Cardiac muscle cell (in vitro differentiated cells and primary cell): Measurements from ENCODE around the gene FERMT3. TPM values are rescaled to one million over a fixed set of nuclear protein-coding genes. Genes with fewer than 3 reads are reported as not detected.
A peak's percentile ranks its signal among the peaks of the same experiment; 100 is the strongest.
"Not testable (repeated sequence)": the region's sequence is repeated elsewhere in the genome, so short reads cannot be mapped to it uniquely, and the experiment has no call there.

ENCODE experiments used
- DNase-seq, 2 donors: peaks; one replicate each; pipeline versions ENCODE4 v3.0.0 to v3.0.0-alpha.2; 2010 to 2017; ENCODE audit warnings: low read depth in 1 of 2, low spot score in 1 of 2
- H3K27ac ChIP-seq: fragments of 200-600 bp; sonication (generic); 2 replicates; pipeline ENCODE4 v1.5.1; 2016
- H3K27me3 ChIP-seq: fragments of 200-600 bp; sonication (generic); 2 replicates; pipeline ENCODE4 v1.6.0; 2016; ENCODE audit warnings: control low read depth
- H3K36me3 ChIP-seq: fragments of 200-600 bp; sonication (generic); 2 replicates; pipeline ENCODE4 v1.5.1; 2016; ENCODE audit warnings: control low read depth
- H3K4me1 ChIP-seq: fragments of 200-600 bp; sonication (generic); 2 replicates; pipeline ENCODE4 v1.8.1; 2017; ENCODE audit warnings: low read depth, mild to moderate bottlenecking, mixed run types
- H3K4me3 ChIP-seq: fragments of 200-600 bp; sonication (generic); 2 replicates; pipeline ENCODE4 v1.5.1; 2016; ENCODE audit warnings: mild to moderate bottlenecking
- H3K9me3 ChIP-seq: fragments of 200-600 bp; sonication (generic); 2 replicates; pipeline ENCODE4 v1.5.1; 2017; ENCODE audit warnings: low read depth, mild to moderate bottlenecking, control low read depth
- polyA plus RNA-seq: library from polyadenylated mRNA; unstranded; fragments of >200 nt; fragmentation: Nextera tagmentation; extraction: Ambion mirVana; gene quantifications from 2 replicates; pipeline ENCODE4 v1.2.1, GENCODE V29; 2016
- total RNA-seq: library from RNA; depleted of rRNA; stranded (reverse); fragments of >200 nt; gene quantifications from 2 replicates; pipeline ENCODE4 v1.2.3, GENCODE V29; 2016
- TF ChIP-seq, protein P1 (sequence below): IDR thresholded peaks from 2 replicates; pipeline ENCODE4 v1.5.1; 2012; ENCODE audit warnings: low read depth, mild to moderate bottlenecking, low read length

Gene FERMT3
- total and polyA plus RNA-seq, 2 experiments from 2014 or later: 1.1 to 1.8 TPM

DNA sequence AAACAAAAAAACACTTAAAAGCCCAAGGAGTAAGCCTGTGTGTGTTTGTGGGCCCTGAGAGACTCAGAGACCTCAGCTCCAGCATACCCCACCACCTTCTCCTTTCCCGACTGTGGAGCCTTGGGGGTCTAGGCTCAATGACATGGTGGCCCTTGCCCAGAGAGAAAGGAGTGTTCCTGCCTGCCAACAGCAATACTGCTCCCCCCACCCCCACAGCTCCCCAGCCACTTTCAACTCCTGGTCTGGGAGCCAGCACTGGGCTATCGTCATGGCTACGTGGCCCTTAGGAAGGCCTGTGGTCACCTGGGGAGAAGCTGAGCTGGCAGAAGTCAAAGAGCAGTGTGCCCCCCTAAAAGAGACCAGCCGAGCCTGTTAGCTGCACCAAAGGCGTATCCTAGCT is 37.6 kb downstream of the FERMT3 start:
- no peaks in the 10 kb centered on the region for H3K36me3 ChIP-seq
- H3K4me1 ChIP-seq: peaks cover 11% of the 10 kb centered on the region
- no peak for DNase-seq
- no peak overlapping the region for H3K4me3 ChIP-seq
- no peaks in the 10 kb centered on the region for H3K27me3 ChIP-seq
- H3K9me3 ChIP-seq: no peaks in the 10 kb centered on the region
- no peak overlapping the region for H3K27ac ChIP-seq
- TF ChIP-seq, protein P1, sequence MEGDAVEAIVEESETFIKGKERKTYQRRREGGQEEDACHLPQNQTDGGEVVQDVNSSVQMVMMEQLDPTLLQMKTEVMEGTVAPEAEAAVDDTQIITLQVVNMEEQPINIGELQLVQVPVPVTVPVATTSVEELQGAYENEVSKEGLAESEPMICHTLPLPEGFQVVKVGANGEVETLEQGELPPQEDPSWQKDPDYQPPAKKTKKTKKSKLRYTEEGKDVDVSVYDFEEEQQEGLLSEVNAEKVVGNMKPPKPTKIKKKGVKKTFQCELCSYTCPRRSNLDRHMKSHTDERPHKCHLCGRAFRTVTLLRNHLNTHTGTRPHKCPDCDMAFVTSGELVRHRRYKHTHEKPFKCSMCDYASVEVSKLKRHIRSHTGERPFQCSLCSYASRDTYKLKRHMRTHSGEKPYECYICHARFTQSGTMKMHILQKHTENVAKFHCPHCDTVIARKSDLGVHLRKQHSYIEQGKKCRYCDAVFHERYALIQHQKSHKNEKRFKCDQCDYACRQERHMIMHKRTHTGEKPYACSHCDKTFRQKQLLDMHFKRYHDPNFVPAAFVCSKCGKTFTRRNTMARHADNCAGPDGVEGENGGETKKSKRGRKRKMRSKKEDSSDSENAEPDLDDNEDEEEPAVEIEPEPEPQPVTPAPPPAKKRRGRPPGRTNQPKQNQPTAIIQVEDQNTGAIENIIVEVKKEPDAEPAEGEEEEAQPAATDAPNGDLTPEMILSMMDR: no peak

- H3K4me1 ChIP-seq: peaks cover 9% of the 10 kb centered on the region
- no peak overlapping the region for H3K4me3 ChIP-seq
- TF ChIP-seq, protein P1: no peak
- no peaks in the 10 kb centered on the region for H3K27me3 ChIP-seq
- no peaks in the 10 kb centered on the region for H3K9me3 ChIP-seq
- peak overlapping the region; percentile 26 for H3K27ac ChIP-seq
- no peaks in the 10 kb centered on the region for H3K36me3 ChIP-seq
- no peak for DNase-seq
Observed at GRCh38 chr11:64244966-64245365, 38.4 kb downstream of the FERMT3 start.

- DNase-seq: no peak
- H3K27ac ChIP-seq: peak overlapping the region; percentile 26
- no peaks in the 10 kb centered on the region for H3K36me3 ChIP-seq
- no peaks in the 10 kb centered on the region for H3K9me3 ChIP-seq
- peaks cover 5% of the 10 kb centered on the region for H3K4me1 ChIP-seq
- H3K4me3 ChIP-seq: peak overlapping the region; percentile 48
- TF ChIP-seq, protein P1: no peak
- no peaks in the 10 kb centered on the region for H3K27me3 ChIP-seq
Observed at GRCh38 chr11:64245401-64245796, 38.9 kb downstream of the FERMT3 start.

GRCh38 chr11:64245797-64246620 is 39.5 kb downstream of the FERMT3 start:
- Histone ChIP-seq H3K27ac (peak overlapping the region; percentile 38), H3K4me1 (peaks cover 5% of the 10 kb centered on the region), H3K36me3 (no peaks in the 10 kb centered on the region), H3K9me3 (no peaks in the 10 kb centered on the region), H3K4me3 (peak overlapping the region; percentile 48), H3K27me3 (no peaks in the 10 kb centered on the region)
- TF ChIP-seq, protein P1: no peak
- DNase-seq: peak in 1 of 2 donors; percentile 79

- not testable (repeated sequence) for H3K27ac ChIP-seq, H3K27me3 ChIP-seq, DNase-seq, H3K4me1 ChIP-seq, H3K36me3 ChIP-seq, H3K9me3 ChIP-seq
- H3K4me3 ChIP-seq: peak overlapping the region; percentile 48
Observed at GRCh38 chr11:64246621-64246870, 40.0 kb downstream of the FERMT3 start.

DNA sequence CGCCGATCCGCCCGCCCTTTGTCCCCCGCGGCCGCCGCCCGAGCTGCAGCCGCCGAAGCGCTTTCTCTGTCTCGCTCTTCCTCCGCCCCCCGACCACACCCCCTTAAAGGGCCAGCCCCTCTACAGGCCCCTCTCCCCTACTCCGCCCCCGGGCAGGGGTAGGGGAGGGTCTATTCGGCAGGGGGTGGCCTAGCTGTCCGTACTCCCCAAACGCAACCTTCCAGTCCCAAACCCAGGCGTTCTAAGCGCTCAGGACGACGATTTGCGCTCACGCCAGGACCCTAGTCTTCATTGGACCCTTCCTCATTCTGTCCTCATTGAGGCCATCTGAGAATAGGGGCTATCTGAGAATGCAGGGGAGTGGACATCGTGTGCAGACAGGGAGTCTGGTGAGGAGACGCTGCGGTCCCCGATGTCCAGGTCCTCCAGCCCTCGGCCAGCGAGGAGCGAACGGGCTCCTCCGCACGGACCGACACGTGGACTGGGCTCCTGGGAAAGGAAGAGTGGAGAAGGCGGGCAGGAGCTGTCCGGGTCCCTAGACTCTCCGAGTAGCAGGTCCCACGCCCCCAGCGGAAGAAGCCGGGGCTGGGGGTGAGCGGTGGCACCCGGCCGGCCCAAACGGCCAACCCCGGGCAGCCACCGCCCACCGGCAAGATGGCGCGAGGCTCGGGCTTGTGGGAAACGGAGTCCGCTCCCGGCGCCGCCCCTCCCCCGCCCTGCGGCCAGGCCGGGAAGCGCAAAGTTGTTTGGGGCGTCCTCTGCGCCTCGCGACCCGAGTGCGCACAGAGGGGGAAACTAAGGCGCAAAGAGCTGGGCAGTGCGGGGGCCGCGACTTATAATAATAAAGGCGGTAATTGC is 40.6 kb downstream of the FERMT3 start, which contains the start of gene PPP1R14B:
TSS of gene PPP1R14B (minus strand) at position 73 of the 858 bp plus-strand sequence. CDS start 270 bp downstream, outside the sequence.
- no peaks in the 10 kb centered on the region for H3K27me3 ChIP-seq
- H3K27ac ChIP-seq: peak within 1 kb of the TSS; percentile 76
- no peaks in the 10 kb centered on the region for H3K9me3 ChIP-seq
- H3K36me3 ChIP-seq: no peaks in the 10 kb centered on the region
- TF ChIP-seq, protein P1: no peak
- peaks cover 5% of the 10 kb centered on the region for H3K4me1 ChIP-seq
- peak within 1 kb of the TSS; percentile 48 for H3K4me3 ChIP-seq
- DNase-seq: peak; percentile 91 to 94
